ENCODE results near the gene SRPX2. TPM values are rescaled to one million over a fixed set of nuclear protein-coding genes. Genes with fewer than 3 reads are reported as not detected.

Gene SRPX2
- total RNA-seq, 1 experiment from 2014 or later: 2.4 TPM

DNA sequence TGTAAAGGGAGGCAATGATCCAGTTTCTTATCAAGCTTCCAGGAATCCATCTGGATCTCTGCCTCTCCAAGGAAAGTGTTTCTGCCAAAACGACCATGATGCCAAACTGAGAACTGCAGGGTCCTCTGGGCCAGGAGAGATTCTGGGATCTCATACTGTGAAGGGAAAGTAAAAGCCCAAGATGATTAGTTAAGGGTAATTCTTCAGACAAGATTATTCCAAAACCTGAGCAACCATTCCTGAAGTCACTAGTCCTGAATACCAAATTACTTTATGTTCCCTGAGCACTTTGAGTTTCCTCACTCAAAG lies 42.0 kb downstream of the SRPX2 start (continued):
- TF ChIP-seq POLR2AphosphoS5 (IDR thresholded peaks at IDR 0.05; ENCODE audit: low read depth, low read length) (no peak), ZNF274 (IDR thresholded peaks at IDR 0.05; ENCODE audit: low read depth, low read length) (no peak), ZFX (IDR thresholded peaks at IDR 0.05) (no peak), EGR1 (IDR thresholded peaks at IDR 0.05; ENCODE audit: low read depth) (no peak)
- TF ChIP-seq, protein P1, sequence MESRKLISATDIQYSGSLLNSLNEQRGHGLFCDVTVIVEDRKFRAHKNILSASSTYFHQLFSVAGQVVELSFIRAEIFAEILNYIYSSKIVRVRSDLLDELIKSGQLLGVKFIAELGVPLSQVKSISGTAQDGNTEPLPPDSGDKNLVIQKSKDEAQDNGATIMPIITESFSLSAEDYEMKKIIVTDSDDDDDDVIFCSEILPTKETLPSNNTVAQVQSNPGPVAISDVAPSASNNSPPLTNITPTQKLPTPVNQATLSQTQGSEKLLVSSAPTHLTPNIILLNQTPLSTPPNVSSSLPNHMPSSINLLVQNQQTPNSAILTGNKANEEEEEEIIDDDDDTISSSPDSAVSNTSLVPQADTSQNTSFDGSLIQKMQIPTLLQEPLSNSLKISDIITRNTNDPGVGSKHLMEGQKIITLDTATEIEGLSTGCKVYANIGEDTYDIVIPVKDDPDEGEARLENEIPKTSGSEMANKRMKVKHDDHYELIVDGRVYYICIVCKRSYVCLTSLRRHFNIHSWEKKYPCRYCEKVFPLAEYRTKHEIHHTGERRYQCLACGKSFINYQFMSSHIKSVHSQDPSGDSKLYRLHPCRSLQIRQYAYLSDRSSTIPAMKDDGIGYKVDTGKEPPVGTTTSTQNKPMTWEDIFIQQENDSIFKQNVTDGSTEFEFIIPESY (IDR thresholded peaks at IDR 0.05; ENCODE audit: extremely low read depth, insufficient replicate concordance, low read length): no peak
- TF ChIP-seq, protein P2, sequence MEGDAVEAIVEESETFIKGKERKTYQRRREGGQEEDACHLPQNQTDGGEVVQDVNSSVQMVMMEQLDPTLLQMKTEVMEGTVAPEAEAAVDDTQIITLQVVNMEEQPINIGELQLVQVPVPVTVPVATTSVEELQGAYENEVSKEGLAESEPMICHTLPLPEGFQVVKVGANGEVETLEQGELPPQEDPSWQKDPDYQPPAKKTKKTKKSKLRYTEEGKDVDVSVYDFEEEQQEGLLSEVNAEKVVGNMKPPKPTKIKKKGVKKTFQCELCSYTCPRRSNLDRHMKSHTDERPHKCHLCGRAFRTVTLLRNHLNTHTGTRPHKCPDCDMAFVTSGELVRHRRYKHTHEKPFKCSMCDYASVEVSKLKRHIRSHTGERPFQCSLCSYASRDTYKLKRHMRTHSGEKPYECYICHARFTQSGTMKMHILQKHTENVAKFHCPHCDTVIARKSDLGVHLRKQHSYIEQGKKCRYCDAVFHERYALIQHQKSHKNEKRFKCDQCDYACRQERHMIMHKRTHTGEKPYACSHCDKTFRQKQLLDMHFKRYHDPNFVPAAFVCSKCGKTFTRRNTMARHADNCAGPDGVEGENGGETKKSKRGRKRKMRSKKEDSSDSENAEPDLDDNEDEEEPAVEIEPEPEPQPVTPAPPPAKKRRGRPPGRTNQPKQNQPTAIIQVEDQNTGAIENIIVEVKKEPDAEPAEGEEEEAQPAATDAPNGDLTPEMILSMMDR (IDR thresholded peaks at IDR 0.05 in 2 of 3, conservative IDR thresholded peaks at IDR 0.05 in 1 of 3; ENCODE audit: borderline replicate concordance in 1 of 3, insufficient read depth in 1 of 3, low read depth in 2 of 3, low read length in 2 of 3): no peak

DNA sequence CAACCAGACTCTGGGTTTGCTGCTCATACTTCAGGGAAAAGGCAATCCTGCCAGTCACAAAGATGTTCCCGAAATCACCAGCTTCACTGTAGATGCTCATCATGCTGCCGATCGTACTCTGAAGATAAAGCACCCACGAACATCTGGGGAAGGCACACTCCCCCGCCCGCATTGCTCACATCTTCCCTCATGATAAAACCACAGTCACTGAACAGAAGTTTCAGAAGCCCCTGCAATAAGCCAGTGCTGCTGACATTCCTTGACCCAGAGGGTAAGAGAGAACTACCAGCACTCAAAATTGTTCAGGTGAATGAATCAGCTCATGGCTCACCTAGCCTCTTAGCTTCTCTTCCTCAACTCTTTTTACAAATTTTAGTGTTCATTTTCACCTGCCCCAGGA lies 43.1 kb downstream of the SRPX2 start:
- POLR2A ChIA-PET: no interaction called here
- no peak overlapping the region for H3K9ac ChIP-seq (ENCODE audit: low read length)
- RAD21 ChIA-PET (ENCODE audit: low non-redundant PET in 1 of 2, low total read pairs in 2 of 2, uncharacterized antibody in 2 of 2, unreplicated experiment in 2 of 2): no interaction called here
- no peaks in the 10 kb centered on the region for H3K79me2 ChIP-seq (ENCODE audit: insufficient read depth, low read length)
- CTCF ChIA-PET: interaction anchor here (4.8 kb wide), 1 partner anchor 82 kb away, joined by 43 read pairs; no protein-coding TSS in a partner anchor
- no peaks in the 10 kb centered on the region for H3K27me3 ChIP-seq (ENCODE audit: insufficient read depth, low read length)
- intact Hi-C loops (cut with micrococcal nuclease): loop anchor here (5.0 to 10.0 kb wide), 2 partner anchors 520 to 598 kb away; no protein-coding TSS in a partner anchor
- DNase-seq (ENCODE audit: low read depth, low spot score): no peak
- H3K4me3 ChIP-seq (replicated peaks in 1 of 2; ENCODE audit: low read depth in 1 of 2, low read length in 2 of 2): no peak overlapping the region
- H4K20me1 ChIP-seq (ENCODE audit: insufficient read depth): no peaks in the 10 kb centered on the region
- H3K9me3 ChIP-seq (ENCODE audit: control insufficient read depth in 1 of 2, insufficient read depth in 1 of 2, low read depth in 1 of 2, low read length in 2 of 2): no peaks in the 10 kb centered on the region
- no peak for ATAC-seq
- no peaks in the 10 kb centered on the region for H3K4me1 ChIP-seq (ENCODE audit: control insufficient read depth in 1 of 2, insufficient read depth in 2 of 2, low read length in 2 of 2)
- no peak overlapping the region for H3K27ac ChIP-seq (ENCODE audit: low read depth, low read length)
- no TSS peak for BruUV-seq (replicated peaks)
- no peak for TF ChIP-seq SRF (IDR thresholded peaks at IDR 0.05; ENCODE audit: low read depth)
- TF ChIP-seq, protein P2 (IDR thresholded peaks at IDR 0.05 in 2 of 3, conservative IDR thresholded peaks at IDR 0.05 in 1 of 3; ENCODE audit: borderline replicate concordance in 1 of 3, insufficient read depth in 1 of 3, low read depth in 2 of 3, low read length in 2 of 3): no peak
- H3K4me2 ChIP-seq (ENCODE audit: low read length): no peak overlapping the region
- H3K9me2 ChIP-seq (ENCODE audit: insufficient read depth): no peaks in the 10 kb centered on the region
- H3K36me3 ChIP-seq (ENCODE audit: control insufficient read depth in 1 of 2, insufficient read depth in 2 of 2, low read length in 2 of 2): no peaks in the 10 kb centered on the region; a peak in 1 of 4 replicates
- no peak overlapping the region for H2AFZ ChIP-seq (ENCODE audit: low read depth, low read length, poor library complexity, severe bottlenecking)

Measured in HCT116 (cell line).